ENCODE data around the gene MAST4. TPM values are rescaled to one million over a fixed set of nuclear protein-coding genes. Genes with fewer than 3 reads are reported as not detected.

MAST4 gene
- total RNA-seq, 4 donors from 2014 or later: 8.2 to 203 (median 35.5) TPM

GRCh38 chr5:66553916-66554575 is 42.1 kb upstream of the MAST4 start:
- Histone ChIP-seq H3K4me3 (no peak overlapping the region), H3K4me1 (no peaks in the 10 kb centered on the region), H3K27ac (no peak overlapping the region), H3K9me3 (no peaks in the 10 kb centered on the region), H3K36me3 (no peaks in the 10 kb centered on the region), H3K27me3 (no peaks in the 10 kb centered on the region)
- DNase-seq: no peak
- intact Hi-C loops (cut with DNase I; ENCODE audit: low total_unique reads): no loop called here
- no peak for TF ChIP-seq POLR2A (IDR thresholded peaks at IDR 0.05)
- TF ChIP-seq CTCF (IDR thresholded peaks at IDR 0.05): no peak

- no peak for TF ChIP-seq POLR2A (IDR thresholded peaks at IDR 0.05)
- no peak for TF ChIP-seq CTCF (IDR thresholded peaks at IDR 0.05)
- H3K36me3 ChIP-seq: no peaks in the 10 kb centered on the region
- H3K4me3 ChIP-seq: no peak overlapping the region
- no peak for DNase-seq
- intact Hi-C loops (cut with DNase I; ENCODE audit: low total_unique reads): no loop called here
- H3K27ac ChIP-seq: no peak overlapping the region
- H3K9me3 ChIP-seq: no peaks in the 10 kb centered on the region
- no peaks in the 10 kb centered on the region for H3K4me1 ChIP-seq
- no peaks in the 10 kb centered on the region for H3K27me3 ChIP-seq
Observed at GRCh38 chr5:66554884-66555283, 41.3 kb upstream of the MAST4 start.

GRCh38 chr5:66558560-66558959 is 37.6 kb upstream of the MAST4 start:
- intact Hi-C loops (cut with DNase I; ENCODE audit: low total_unique reads): no loop called here
- Histone ChIP-seq H3K27me3 (no peaks in the 10 kb centered on the region), H3K4me1 (no peaks in the 10 kb centered on the region), H3K27ac (no peak overlapping the region), H3K36me3 (no peaks in the 10 kb centered on the region), H3K9me3 (no peaks in the 10 kb centered on the region), H3K4me3 (no peak overlapping the region)
- TF ChIP-seq POLR2A (IDR thresholded peaks at IDR 0.05) (no peak), CTCF (IDR thresholded peaks at IDR 0.05) (no peak)
- DNase-seq: no peak

GRCh38 chr5:66560371-66560770 is 35.8 kb upstream of the MAST4 start:
- Histone ChIP-seq H3K4me1 (no peaks in the 10 kb centered on the region), H3K36me3 (no peaks in the 10 kb centered on the region), H3K27ac (no peak overlapping the region), H3K9me3 (no peaks in the 10 kb centered on the region), H3K4me3 (no peak overlapping the region), H3K27me3 (no peaks in the 10 kb centered on the region)
- TF ChIP-seq CTCF (IDR thresholded peaks at IDR 0.05) (no peak), POLR2A (IDR thresholded peaks at IDR 0.05) (no peak)
- DNase-seq: no peak
- intact Hi-C loops (cut with DNase I; ENCODE audit: low total_unique reads): no loop called here

- intact Hi-C loops (cut with DNase I; ENCODE audit: low total_unique reads): no loop called here
- no peak for TF ChIP-seq POLR2A (IDR thresholded peaks at IDR 0.05)
- no peak for TF ChIP-seq CTCF (IDR thresholded peaks at IDR 0.05)
- Histone ChIP-seq H3K27me3 (no peaks in the 10 kb centered on the region), H3K4me3 (no peak overlapping the region), H3K4me1 (no peaks in the 10 kb centered on the region), H3K36me3 (no peaks in the 10 kb centered on the region), H3K9me3 (no peaks in the 10 kb centered on the region), H3K27ac (no peak overlapping the region)
- no peak for DNase-seq
Observed at GRCh38 chr5:66561256-66561990, 34.8 kb upstream of the MAST4 start.

Data from uterus (tissue), 4 donors.